Stimulated activated CD4-positive, alpha-beta T cell treated with anti-CD3 and anti-CD28 coated beads, Interleukin-12 subunit alpha, Interleukin-12 subunit beta, amount 100 ng/mL, for 24 hours (primary cell): ENCODE results near the gene CCND1.
"Not testable (repeated sequence)": the region's sequence is repeated elsewhere in the genome, so short reads cannot be mapped to it uniquely, and the experiment has no call there.

Experiments
- DNase-seq, 2 experiments: peaks; one replicate each; pipeline ENCODE4 v3.0.0-alpha.2; 2020; ENCODE audit warnings: low read depth in 2 of 2

CCND1 gene

GRCh38 chr11:69666261-69666660, 25.3 kb downstream of the CCND1 start:
- DNase-seq = no peak

GRCh38 chr11:69666752-69667536, 26.0 kb downstream of the CCND1 start:
- DNase-seq = no peak

DNA sequence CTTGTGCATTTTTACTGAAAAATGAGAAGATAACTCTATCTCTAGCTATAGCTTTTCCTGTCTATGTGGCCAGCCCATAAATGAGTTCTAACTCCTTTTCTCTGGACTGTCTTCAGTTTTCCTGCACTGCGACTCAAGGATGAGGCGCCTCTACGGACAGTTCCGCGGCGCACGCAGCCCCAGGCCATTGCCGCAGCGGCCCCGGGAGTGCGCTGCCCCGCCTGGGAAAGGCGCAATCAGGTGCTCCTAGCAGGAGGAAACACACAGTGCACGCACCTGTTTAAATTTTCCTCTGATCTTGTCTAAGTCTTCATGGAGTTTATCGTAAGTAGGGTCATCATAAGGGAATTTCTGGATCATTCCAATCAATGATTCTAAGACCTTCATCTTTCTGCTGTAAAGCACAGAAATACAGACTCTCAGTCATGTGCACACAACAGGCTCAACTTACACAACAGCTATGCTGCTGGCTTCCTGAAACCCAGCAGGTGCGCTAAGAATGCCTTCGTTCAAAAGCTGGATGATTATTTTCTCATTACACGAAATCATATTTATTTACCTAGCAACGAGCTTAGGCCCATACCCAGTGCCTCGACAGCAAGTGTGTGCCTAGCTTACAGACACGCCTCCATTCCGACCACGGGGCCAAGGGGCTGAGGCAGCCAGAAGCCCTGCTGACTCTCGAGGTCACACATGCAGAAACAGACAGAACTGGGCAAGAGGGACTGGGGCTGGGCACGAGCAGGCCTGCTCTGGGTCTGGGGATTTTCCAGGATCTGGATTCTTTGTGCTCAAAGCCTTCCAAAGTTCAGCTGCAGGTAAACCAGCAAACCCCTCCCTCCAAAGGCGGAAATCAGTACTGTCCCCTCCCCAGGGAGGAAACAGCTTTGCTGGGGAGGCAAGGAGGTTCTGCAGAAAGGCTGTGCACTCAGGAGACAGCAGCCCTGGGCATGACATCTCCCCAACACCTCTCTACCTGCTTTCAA, 27.0 kb downstream of the CCND1 start:
- no peak for DNase-seq

DNA sequence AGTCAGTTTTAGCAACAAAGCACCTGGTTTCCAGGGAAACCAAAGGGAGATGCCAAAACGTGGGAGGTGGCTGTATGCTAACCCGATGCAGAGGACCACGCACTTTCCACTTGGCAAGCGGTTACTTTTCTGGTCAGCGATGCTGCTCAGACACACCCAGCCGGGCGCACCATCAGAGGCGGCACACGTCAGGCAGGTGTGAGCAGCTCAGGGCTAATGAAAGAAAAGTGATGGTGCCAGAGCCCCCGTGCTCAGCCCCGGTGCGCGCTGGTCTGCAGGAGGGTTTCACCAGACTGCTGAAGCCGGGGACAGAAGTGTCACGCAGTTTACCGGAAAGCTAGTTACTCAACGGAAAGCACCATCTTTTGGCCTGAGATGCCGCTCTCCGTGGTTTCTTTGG, 28.5 kb downstream of the CCND1 start:
- DNase-seq = no peak

GRCh38 chr11:69670158-69670845, 29.3 kb downstream of the CCND1 start:
- peak; percentile 38 to 51 for DNase-seq

DNA sequence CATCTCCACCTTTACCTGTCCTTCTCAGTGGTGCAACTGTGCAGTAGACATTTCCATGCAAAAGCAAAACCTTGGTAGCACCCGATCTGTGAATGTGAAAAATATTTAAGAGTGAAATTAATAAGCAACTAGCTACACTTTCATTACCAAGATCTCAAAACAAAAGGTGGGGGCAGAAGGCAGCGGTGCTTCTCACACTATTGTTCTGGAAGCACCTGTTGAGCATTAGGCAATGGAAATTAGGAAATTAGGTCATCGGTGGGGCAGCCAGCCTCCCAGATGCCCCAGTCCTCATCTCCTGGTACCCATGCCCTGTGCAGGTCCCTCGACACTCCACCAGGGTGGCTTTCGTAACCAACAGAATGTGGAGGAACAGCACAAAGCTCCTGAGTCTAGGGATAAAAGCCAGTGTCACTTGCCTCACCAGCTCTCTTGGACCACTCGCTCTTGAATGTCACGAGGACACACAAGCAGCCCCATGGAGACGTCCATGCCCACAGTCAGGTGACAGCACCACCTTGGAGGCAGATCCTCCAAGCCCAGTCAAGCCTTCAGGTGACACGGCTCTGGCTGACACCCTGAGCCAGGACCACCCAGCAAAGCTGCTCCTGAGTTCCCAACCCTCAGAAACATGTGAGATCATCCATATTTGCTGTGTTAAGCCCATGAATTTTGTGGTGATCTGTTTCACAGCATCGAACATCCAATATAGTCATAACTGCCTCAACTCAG, 30.9 kb downstream of the CCND1 start:
- no peak for DNase-seq

DNA sequence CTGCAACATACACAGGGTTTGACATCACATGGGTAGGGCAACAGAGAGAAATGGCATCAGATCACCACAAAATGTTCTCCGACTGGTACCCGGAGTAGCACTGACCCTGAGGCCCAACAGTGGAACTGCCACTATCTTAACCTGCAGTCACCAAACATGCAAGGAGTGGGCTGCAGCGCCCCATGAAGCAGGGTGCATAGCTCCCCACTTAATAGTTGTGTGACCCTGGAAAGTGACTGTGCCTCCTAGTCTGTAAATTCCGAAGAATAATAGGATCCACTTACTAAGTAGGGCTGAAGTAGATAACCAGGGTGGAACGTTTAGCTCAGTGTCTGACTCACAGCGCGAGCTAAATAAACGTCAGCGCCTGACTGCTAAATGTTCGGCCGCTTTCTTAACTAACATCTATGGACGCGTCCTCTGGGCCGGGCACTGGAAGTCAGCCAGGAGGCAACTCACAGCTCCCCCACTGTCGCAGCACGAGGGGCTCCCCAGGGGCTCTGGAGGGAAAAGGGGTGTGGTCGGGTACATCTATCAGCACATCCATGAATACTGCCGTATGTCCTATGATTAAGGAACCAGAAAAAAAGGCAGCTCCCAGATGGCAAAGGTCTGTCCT, 33.4 kb downstream of the CCND1 start:
- no peak for DNase-seq

- DNase-seq = peak; percentile 90 to 91
Observed at GRCh38 chr11:69674886-69675714, 34.1 kb downstream of the CCND1 start, which contains the start of gene LTO1. Gene LTO1, minus strand, starts transcription at chr11:69675353. Its CDS starts 114 bp downstream, at chr11:69675239.

GRCh38 chr11:69677749-69678148, 36.8 kb downstream of the CCND1 start:
- DNase-seq = no peak

- no peak for DNase-seq
Observed at GRCh38 chr11:69680688-69681087, 39.7 kb downstream of the CCND1 start.

- DNase-seq = no peak
Observed at GRCh38 chr11:69682221-69682620, 41.3 kb downstream of the CCND1 start.

GRCh38 chr11:69682681-69683326, 41.8 kb downstream of the CCND1 start:
- DNase-seq = no peak

DNA sequence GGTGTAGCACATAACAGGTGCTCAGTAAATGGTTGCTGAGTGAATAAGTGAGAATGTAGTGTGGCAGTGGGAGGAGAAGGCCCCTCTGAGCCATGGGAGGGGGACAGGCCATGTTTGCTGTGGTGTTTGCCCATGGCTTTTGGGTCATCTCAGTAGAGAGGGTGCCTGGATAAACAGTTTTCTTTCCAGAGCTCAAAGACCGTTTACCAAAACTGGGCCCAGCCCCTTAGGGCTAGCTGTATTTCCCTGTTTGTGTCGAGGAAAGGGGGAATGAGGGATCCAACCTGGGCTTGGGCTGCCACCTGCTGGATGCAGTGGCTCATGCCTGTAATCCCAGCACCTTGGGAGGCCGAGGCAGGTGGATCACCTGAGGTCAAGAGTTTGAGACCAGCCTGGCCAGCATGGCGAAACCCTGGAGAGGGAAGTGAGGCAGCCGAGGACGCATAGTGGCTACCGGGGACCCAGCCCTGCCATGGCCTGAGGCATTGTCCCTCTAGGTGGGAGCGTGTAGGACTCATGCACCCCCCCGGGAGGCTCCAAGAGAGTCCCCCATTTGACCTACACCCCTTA, 42.9 kb downstream of the CCND1 start:
- no peak for DNase-seq

DNA sequence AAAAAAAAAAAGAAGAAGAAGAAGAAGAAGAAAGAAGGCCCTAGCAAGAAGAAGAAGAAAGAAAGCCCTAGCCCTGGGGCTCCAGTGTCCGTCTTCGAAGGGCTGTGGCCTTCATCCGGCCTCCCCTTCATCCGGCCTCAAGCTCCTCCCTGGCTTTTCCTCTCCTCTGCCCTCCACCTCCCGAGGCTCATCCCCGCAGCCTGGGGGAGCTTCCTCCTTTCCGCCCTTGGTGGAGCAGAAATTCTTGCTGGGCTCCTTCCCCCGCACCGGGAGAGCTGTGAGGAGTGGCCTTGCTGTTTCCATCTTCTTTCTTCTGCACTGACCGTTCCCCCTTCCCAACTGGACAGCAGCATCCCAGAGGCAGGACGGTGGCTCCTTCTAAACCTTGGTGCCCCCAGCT, 43.7 kb downstream of the CCND1 start:
- no peak for DNase-seq

DNA sequence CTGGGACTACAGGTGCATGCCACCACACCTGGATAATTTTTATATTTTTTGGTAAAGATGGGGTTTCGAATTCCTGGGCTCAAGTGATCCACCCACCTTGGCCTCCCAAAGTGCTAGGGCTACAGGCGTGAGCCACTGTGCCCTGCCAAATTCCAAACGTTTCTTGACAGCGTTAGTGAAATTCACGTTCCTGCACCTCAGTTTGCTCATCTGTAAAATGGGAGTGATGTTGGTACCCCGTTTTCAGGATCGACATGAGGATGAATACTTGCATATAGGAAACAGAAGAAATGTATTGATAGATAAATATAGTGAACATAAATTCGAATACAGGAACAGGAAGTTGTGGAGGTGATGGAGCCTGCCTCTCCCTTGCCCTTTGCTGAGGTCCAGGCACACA, 44.4 kb downstream of the CCND1 start:
- DNase-seq = no peak

GRCh38 chr11:69686452-69686851, 45.5 kb downstream of the CCND1 start:
- no peak for DNase-seq

GRCh38 chr11:69686856-69687255, 45.9 kb downstream of the CCND1 start:
- no peak for DNase-seq

DNA sequence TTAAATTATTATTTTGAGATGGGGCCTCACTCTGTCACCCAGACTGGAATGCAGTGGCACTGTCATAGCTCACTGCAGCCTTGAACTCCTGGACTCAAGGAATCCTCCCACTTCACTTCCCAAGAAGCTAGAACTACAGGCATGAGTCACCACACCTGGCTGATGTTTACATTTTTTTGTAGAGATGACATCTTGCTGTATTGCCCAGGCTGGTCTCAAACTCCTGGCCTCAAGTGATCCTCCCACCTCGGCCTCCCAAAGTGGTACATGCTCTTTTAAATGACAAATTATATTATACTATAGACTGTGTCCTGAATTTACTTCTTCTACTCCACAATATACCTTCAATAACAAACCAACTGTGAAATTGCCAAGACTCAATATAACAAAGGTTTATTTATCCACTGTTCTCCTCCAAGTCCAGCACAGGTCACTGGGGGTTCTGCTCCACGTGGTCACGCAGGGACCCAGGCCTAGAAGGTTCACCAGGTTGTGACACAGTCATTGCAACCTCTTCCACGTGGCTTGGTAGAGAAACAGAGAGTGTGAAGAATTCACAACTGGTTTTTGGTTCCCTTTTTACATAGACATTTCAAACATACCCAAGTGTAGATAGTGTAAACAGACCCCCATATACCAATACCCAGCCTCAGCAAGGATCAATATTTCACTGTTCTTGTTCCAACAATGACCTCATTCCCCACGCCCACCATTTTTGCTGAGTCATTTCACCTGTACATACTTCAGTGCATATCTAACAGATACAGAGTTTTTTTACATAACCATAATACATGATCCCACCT, 47.2 kb downstream of the CCND1 start:
- DNase-seq = not testable (repeated sequence)
